UCSD-AML1 (cell line): ENCODE results near the gene WWC2.

ENCODE experiments used
- DNase-seq: peaks from one replicate; lab custom pipeline; 2025; ENCODE audit not compliant: unreplicated experiment; lab: John Stamatoyannopoulos, UW

WWC2 gene

DNA sequence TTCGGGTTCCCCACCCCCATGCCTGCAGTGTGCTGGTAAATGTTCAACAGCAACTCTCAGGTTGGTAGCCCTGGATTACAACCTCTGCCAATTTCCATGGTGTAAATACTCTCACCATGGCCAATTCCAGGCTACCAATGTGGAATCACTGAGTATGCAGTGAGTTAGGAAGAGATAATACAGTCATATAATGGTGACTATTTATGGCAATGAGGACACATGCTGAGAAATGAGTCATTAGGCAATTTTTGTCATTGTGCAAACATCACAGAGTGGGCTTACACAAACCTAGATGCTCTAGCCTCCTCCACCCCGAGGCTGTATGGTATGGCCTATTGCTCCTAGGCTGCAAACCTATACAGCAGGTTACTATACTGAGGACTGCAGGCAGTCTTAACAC is 227.8 kb downstream of the WWC2 start:
- DNase-seq = no peak

DNA sequence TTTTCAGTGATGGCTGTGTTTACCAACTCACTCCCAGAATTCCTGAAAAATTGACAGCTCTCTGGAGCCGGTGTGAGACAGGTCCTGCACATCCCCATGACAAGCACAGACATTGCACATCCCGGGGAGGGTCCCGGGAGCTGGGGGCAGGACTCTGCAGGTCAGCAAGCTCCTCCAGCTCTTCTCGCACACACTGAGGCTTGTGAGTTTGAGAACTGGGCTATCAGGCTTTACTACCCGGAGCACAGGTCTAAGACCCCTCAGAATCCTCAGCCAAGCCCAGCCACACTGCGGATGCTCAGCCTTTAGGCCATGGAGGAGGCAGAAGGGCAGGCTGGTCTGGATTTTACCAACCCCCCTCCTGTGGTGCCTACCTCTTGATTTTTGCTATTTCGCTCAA is 228.8 kb downstream of the WWC2 start:
- no peak for DNase-seq

DNA sequence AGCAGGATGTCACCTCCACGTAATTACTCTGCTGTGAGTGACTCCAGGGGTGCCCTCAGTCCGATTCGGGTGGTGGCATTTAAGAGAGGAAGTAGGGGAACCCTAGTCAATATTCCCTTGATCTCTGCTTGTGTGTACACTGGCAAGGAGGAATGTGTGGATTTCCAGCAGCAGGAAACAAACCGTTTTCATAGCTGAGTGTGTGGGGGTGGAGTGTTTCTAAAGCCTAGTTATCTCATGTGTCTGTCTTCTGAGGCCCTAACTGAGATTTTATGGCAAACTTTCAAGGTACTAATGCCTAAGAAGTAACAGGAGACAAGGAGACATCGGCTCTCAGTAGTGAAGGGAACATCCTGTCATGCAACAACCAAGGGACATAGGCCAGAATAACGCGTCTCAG is 229.8 kb downstream of the WWC2 start:
- no peak for DNase-seq

DNA sequence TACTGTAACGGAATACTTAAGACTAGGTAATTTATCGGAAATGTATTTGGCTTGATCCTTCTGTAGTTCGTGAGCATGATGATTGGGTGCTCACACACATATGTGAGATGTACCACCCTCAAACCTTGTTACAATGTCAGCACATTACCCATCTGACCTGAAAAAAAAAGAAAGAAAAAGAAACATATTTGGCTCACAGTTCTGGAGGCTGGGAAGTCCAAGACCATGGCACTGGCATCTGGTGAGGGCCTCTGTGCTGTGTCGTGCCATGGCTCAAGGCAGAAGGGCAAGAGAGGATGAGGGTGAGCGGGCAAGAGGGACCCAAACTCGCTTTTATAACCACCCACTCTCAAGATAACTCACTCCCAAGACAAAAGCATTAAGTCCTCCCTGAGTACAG is 230.2 kb downstream of the WWC2 start:
- DNase-seq = no peak

DNA sequence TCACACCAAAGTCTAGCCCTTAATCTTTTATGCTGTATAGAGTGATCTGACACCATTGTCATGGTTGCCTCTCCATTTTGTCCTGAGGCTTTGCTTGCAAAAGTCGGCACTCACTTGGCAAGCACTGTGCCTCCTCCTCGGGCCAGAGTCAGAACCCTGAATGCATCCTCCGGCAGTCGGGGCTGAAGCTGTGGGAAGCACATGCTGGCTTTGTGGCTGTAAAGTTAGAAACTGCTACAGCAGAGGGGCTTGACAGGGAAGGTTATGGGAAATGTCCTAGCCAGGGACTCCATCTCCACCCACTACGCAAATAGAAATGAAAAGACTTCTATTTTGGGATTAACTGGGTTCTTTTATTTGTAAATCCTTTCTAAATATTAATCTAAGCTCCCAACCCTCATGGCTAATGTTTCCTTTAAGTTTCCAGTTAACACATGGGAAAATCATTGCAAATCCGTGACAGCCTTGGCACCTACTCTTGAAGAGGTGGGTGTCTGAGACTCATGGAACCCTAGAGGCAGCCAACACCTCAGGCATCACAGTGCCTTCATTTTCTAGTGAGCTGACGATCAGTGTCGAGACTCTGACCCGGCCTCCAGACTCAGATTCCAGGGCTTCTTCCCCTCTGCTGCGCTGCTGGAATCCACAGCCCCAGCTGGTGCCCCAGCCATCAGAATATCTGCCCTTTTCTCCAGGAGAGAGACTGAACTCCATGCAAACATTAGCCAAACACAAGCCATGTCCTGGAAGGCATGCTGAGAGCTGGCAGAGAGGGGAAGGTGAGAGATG is 231.1 kb downstream of the WWC2 start:
- no peak for DNase-seq

DNA sequence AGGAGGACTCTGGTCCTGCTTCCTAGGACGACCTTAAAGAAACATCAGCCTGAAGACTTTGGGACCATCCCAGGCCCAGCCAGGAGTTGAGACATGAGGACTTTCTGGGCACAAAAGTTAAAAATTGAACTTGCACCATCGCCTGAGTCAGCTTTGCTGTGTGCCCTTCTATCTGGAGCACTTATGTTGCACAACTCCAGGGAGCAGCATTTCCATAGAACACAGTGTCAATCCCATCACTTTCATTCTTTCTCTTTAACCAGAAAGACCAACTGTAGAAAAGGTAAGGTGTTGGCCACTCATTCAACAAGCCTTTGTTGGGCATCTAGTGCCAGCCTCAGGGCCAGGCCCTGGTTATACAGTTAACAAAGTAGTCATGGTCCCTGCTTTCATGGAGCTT is 231.8 kb downstream of the WWC2 start:
- no peak for DNase-seq

DNA sequence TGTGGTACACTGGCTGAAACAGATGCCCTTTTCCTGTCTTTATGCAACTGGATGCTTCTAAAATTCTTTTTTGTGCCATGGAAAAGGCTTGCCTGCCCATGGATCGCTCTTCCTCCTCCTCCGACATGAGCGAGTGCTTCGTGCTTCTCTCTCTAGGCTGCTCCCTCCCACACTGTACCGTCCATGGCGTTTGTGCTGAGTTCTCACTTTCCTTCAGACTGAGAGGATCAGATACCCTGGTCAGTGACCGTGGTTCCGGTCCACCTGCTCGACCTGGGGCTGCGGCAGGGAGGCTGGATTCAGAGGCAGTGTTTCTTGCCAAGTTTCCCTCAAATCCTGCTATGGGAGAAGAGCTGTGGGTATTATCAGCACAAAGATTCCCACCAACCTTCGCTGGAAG is 233.4 kb downstream of the WWC2 start:
- DNase-seq = no peak

DNA sequence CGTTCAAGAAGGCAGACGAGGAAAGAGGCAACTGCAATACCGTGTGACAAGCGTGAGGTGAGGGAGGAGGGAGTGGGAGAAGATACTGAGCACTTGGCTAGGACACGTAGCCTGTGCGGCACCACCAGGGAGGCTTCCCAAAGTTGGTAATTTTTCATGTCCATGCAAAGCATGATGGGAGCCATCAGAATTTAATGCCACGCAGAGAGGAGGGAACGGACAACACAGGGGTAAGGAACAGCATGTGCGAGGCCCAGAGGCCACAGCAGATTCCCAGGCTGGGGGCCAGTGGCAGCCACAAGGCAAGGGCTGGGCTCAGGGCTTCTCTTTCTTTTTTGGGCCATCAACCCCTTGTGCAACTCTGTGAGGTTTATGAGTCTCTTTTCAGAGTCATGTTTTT is 234.1 kb downstream of the WWC2 start:
- DNase-seq = no peak

DNA sequence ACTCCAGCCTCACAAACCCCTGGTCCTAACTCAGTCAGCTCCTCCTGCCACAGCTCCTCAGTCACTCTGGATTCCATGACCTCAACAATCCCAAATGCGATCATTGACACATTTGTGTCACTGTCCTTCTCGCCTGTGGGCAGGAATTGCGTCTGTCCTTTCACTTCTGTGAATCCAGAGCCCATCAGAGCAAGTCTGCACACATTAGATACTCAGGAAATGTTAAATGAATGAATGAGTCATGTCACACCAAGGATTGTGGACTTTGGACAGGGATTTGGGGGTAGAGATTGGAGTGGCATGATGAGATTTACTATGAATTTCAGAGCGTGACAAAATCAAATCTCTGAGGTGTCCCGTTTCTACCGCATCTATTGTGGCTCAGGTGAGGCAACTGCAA is 234.9 kb downstream of the WWC2 start:
- no peak for DNase-seq

DNA sequence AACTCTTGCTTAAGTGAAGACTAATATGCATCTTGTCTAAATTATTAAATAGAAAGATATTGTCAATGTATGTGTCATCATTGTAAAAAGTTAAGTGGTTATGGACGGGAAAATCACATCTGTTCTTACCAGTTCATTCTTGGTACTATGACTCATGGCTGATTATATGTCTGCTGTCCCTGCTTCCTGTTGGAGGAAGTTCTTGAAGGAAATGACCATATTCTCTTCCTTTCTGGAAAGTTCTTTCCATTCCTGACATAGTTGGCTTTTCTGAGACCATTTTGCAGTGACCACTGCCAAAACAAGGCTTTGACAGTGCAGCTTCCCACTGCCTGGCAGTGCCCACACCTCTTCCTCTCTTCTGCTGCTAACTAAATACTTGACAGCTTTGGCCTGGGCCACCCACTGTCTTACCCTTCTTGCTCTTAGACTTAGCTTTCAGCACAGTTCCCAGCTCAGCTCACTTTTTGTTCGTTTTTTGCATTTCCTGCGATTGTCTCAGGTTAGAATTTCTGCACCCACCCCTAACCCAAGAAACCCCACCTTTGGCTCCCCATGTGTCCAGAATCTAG is 236.4 kb downstream of the WWC2 start:
- DNase-seq = peak; percentile 32

DNA sequence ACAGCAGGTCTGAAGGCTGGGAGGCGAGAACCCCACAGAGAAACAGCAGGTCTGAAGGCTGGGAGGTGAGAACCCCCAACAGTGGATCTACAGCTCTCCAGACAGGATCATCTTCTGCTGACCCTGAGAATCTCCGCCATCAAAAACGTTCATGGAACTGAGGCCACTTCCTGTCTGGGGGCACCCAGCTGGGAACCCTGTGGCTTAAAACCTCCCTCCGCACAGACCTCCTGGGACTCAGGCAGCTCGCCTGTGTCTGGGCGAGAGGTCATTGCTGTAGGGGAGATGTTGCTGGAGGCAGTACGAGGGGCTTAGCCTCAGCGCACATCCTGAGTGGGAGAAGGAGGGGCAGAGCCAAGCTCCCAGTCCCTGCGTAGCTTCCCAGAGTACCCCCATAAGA is 238.3 kb downstream of the WWC2 start:
- no peak for DNase-seq

DNA sequence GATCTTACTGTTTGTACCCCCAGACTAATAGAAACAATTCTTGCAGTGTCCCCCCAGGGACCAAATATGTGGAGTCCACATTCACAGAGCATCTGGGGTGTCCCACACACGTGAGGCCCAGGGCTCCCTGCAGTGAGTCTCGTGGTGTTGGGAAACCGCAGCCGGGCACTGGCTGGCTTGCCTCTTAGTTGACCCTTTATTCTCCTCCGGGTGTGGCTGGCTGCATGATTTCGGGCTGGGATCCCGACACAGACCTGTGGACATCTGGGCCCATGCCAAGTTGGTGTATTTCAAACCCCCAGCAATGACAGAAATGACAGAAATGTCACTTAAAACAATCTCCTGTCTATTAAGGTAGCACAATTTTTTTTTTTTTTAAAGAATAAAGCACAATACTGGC is 238.8 kb downstream of the WWC2 start:
- no peak for DNase-seq

DNA sequence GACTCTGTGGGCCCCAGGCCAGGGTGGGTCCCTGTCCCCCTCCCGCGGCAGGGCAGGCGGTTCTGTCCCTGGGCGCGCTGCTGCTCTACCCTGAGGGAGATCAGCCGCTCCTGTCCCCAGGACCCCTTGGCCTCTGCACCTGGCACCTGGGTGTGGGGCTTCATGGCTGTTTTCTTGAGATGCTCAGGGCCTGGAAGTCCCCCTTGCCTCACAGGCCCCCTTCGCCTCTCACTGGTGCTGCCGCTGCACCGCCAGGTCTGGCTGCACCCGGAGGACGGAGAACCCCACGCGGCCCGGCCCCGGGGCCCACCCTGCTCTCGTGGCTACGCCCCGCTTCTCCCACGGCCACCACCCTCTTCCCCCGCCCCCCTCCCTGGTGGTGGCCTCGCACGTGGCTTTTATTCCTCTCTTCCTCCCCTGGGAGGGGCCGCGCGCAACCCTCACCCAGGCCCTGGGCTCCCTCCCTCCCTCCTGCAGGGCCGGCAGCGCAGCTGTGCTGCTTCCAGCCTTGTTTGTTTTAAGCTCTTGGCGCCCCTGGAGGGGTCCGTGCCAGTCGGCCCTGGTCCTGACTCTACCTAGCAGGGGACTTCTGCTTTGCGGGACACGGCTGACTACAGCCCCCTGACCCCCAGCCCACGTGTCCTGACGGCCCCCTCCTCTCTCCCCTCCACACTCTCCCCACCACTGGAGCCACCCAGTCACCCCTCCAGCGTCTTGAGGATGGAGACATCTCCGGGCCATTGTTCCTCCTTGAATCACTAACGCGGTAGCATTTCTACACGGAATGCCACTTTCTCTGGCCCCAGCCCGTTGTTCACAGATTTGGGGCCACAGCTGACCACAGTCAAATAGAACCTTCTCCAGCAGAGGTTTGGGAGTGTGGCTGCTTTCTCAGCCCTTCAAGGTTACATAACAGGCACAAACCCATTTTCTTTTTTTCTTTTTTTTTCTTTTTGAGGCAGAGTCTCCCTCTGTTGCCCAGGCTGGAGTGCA is 243.8 kb downstream of the WWC2 start:
- DNase-seq = no peak

DNA sequence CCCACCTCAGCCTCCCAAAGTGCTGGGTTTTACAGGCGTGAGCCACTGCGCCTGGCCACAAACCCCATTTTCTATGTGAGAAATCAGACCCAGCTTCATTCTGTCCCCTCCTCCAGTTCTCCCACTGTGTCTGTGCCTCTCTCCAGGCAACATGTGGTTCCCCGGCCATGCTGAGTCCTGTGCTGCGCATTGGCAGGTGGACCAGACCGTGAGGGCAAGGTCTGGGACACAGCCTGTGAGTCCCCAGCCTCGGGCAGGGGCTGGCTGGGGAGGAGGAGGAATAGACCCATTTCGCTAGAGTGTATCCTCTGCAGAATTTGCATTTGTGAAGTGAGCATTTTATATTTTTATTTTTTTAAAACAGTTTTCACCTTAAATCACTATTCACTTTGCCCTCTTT is 244.7 kb downstream of the WWC2 start:
- no peak for DNase-seq

DNA sequence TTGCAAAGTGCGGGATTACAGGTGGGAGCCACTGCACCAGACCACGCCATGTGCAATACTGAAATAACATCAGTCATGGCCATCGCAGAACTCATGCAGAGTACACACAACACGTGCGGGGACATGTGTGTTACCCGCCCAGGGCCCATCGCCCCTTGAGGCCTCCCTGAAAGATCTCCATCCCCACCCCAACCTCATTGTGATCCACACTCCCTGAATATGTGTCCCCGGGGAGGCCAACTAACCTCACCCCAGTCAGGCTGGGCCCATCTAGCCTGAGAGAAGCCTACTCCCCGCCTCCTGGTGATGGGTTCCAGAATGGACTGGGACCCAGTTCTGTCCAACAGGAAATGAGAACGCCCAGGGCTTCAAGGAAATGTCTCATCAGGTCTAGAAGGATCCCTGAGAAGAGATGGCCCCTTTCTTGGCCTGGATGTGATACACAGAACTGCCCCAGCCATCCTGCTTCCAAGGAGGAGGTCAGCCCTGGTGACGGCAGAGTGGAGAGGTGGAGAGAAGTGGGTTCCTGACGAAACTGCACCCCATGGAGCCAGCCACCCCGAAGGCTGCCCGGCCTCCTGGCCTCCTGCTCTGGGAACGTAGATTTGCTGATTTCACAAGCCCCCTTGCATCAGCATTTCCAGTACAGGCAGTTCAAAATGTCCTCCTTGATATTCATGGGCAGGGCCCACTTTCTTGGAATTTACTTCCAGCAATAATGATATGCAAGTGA is 245.6 kb downstream of the WWC2 start:
- no peak for DNase-seq

DNA sequence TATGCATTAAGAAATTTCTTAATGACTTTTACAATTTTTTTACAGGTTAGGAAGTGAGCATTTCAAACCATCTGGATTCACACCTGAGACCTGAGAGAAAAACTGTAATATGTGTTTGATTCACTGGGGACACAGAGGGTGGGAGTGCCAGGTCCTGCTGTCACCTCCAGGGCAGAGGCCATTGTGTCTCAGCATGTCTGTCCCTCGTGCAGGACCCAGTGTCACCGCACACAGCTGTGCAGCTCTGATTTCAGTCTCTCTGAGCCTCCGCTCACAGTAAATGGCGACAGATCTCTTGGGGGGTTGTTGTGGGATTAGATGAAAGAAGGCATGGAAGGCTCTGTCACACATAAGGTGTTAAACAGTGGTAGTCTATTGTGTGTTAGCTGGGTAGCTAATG is 246.2 kb downstream of the WWC2 start:
- DNase-seq = no peak

DNA sequence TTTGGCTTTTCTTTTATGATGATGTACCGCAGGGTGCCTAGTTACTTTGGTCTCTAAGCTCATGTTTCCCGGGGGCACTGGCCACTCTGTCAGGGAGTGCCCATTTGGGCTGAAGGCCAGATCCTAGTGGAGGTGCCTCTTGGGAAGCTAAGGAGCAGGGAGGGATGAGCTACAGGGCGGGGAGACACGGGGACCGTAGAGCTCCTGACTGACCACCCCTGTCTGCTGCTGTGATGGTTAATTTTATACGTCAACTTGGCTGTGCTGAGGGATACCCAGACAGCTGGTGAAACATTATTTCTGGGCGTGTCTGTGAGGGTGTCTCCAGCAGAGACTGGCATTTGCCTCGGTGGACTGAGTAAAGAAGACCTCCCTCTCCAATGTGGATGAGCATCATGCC is 248.1 kb downstream of the WWC2 start:
- DNase-seq = no peak

DNA sequence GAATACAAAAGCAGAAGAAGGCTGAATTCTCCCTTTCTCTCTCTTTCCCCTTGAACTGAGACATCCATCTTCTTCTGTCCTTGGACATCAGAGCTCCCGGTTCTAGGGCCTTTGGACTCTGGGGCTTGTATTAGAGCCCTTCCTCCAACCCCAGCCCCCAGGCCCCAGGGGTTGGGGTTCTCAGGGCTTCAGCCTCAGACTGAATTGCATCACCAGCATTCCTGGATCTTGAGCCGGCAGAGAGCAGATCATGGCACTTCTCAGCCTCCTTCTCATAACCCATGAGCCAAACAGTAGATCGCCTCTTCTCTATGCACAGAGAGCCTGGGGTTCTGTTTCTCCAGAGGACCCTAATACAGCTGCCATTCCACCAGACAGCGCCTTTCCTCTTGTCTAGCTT is 248.5 kb downstream of the WWC2 start:
- no peak for DNase-seq

DNA sequence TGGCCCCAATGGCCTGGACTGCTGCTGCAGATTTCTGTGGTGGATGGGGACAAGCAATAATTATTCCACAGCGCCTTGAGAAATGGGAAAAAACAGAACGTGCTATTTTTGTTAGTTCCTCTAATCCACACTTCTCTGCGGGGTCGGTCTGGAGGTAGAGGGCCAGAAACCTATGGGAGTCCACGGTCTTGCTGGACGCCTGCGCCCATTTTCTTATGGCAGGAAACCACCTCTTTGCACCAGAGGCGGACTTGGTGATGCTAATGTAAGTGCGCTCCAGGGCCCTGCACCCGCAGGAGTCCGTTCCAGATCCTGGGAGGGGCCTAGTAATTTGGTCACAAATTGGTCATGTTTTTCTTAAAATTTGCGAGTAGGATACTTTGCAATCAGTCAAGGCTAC is 249.1 kb downstream of the WWC2 start:
- DNase-seq = peak; percentile 19

DNA sequence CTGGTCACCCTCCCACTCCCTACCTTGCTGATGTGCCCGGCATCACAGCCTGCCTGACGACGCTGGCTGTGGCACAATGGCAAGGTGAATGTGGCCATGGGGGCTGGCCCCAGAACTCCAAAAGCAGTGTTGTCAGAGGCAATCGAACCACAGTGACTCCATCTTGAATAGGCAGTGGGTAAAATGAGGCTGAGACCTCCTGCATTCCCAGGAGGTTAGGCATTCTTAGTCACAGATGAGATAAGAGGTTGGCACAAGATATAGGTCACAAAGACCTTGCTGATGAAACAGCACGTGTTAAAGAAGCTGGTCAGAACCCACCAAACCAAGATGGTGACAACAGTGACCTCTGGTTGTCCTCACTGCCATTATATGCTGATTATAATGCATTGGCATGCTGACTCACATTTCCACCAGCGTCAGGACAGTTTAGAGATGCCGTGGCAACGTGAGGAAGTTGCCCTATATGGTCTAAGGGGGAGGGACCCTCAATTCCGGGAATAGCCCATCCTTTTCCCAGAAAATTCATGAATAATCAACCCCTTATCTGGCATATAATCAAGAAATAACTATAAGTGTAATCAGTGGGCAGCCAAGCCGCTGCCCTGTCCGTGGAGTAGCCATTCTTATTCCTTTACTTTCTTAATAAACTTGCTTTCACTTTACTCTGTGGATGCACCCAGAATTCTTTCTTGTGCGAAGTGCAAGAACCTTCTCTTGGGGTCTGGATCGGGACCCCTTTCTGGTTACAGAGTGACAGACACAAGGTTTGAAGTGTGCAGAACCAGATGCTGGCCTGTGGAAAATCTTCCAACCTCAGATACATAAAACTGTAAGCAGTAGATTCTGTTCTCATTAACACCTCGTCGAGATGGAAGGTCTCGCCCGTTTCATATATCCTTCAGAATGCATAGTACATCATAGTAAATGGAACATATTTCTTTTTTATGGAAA is 249.9 kb downstream of the WWC2 start:
- peak; percentile 36 for DNase-seq
